ENCODE results near the gene POU2F3. TPM values are rescaled to one million over a fixed set of nuclear protein-coding genes. Genes with fewer than 3 reads are reported as not detected.

The POU2F3 gene
- total and polyA plus RNA-seq, 2 of the 13 experiments (the other 11 are each of a cell fraction or from before 2014, with no cell fraction given): not detected

DNA sequence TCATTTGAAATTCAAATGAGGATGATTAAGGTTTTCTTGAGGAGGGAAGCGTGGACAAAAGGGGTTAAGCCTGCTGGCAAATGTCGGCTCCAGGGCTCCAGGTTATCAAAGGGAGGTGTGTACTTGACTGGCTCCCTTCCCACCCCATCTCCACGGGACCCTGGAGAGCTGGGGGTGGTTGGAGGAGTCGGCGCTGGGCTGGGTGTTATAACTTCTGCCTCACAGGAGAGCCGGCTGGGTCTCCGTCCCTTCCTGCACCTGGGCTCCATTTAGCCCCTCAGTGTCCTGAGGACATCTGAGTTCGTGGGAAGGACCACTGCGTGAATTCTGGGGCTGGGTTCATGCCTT, 15.6 kb downstream of the POU2F3 start:
- H3K9ac ChIP-seq (ENCODE audit: insufficient read depth, low read depth, low read length): no peak overlapping the region
- DNase-seq (ENCODE audit: low spot score): no peak
- H3K27me3 ChIP-seq (ENCODE audit: control insufficient read depth in 1 of 2, insufficient read depth in 2 of 2, low read length in 2 of 2): peaks cover 4 to 75% of the 10 kb centered on the region in 2 experiments
- no peak overlapping the region for H2AFZ ChIP-seq (ENCODE audit: low read length)
- no peak for ATAC-seq
- no peaks in the 10 kb centered on the region for H4K20me1 ChIP-seq (ENCODE audit: insufficient read depth, low read length)
- no peaks in the 10 kb centered on the region for H3K36me3 ChIP-seq (replicated peaks in 1 of 2; ENCODE audit: control insufficient read depth in 1 of 2, insufficient read depth in 2 of 2, low read length in 2 of 2)
- intact Hi-C loops (cut with micrococcal nuclease; ENCODE audit: unreplicated experiment) (no loop called here), in situ Hi-C loops (cut with HindIII; ENCODE audit: extremely low pct_ligation_motif_present, low pct_unique_long_range_greater_than_20kb) (no loop called here)
- H3K27ac ChIP-seq (ENCODE audit: extremely low read length, insufficient read depth, low read length): no peak overlapping the region
- 11% methylated on average over 5 of the region's 9 CpGs for WGBS (ENCODE audit: low lambda C conversion rate)
- ChIA-PET CTCF (ENCODE audit: low intra/inter-chr PET ratio, low total read pairs) (no interaction called here), POLR2A (no interaction called here)
- FAIRE-seq: no peak
- no peaks in the 10 kb centered on the region for H3K4me1 ChIP-seq (ENCODE audit: insufficient read depth, low read length)
- BruUV-seq (replicated peaks): no TSS peak
- no peak overlapping the region for H3K4me2 ChIP-seq (ENCODE audit: low read depth, low read length)
- no peak overlapping the region for H3K4me3 ChIP-seq (replicated peaks in 1 of 3; ENCODE audit: insufficient read depth in 1 of 3, low read depth in 2 of 3, low read length in 3 of 3)
- TF ChIP-seq, protein P1, sequence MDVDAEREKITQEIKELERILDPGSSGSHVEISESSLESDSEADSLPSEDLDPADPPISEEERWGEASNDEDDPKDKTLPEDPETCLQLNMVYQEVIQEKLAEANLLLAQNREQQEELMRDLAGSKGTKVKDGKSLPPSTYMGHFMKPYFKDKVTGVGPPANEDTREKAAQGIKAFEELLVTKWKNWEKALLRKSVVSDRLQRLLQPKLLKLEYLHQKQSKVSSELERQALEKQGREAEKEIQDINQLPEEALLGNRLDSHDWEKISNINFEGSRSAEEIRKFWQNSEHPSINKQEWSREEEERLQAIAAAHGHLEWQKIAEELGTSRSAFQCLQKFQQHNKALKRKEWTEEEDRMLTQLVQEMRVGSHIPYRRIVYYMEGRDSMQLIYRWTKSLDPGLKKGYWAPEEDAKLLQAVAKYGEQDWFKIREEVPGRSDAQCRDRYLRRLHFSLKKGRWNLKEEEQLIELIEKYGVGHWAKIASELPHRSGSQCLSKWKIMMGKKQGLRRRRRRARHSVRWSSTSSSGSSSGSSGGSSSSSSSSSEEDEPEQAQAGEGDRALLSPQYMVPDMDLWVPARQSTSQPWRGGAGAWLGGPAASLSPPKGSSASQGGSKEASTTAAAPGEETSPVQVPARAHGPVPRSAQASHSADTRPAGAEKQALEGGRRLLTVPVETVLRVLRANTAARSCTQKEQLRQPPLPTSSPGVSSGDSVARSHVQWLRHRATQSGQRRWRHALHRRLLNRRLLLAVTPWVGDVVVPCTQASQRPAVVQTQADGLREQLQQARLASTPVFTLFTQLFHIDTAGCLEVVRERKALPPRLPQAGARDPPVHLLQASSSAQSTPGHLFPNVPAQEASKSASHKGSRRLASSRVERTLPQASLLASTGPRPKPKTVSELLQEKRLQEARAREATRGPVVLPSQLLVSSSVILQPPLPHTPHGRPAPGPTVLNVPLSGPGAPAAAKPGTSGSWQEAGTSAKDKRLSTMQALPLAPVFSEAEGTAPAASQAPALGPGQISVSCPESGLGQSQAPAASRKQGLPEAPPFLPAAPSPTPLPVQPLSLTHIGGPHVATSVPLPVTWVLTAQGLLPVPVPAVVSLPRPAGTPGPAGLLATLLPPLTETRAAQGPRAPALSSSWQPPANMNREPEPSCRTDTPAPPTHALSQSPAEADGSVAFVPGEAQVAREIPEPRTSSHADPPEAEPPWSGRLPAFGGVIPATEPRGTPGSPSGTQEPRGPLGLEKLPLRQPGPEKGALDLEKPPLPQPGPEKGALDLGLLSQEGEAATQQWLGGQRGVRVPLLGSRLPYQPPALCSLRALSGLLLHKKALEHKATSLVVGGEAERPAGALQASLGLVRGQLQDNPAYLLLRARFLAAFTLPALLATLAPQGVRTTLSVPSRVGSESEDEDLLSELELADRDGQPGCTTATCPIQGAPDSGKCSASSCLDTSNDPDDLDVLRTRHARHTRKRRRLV (CRISPR knock-in tag; IDR thresholded peaks at IDR 0.05): no peak
- TF ChIP-seq ESRRA (CRISPR knock-in tag; IDR thresholded peaks at IDR 0.05; ENCODE audit: low read depth): no peak
- no peaks in the 10 kb centered on the region for H3K79me2 ChIP-seq (ENCODE audit: insufficient read depth, low read length)
- no peaks in the 10 kb centered on the region for H3K9me3 ChIP-seq (ENCODE audit: low read length)

DNA sequence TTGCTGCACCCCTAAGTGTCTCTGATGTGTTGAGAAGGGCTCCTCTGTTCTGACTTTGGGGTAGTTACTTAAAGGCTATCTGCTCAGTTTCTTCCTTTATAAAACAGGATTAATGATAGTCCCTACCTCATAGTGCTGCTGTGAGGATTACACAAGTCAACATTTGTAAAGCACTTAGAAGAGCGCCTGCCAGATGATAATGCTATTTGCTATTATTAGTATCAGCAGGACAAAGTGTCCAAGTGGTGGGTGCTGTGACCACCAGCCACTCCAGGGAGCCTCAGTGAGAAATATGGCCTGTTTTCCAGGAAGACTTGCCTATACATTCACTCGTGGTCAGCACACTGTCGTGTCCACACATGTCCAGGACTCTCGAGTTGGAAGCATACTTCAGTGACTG, 16.2 kb downstream of the POU2F3 start:
- no peak for FAIRE-seq
- H3K27me3 ChIP-seq (ENCODE audit: control insufficient read depth in 1 of 2, insufficient read depth in 2 of 2, low read length in 2 of 2): peaks cover 4 to 72% of the 10 kb centered on the region in 2 experiments
- TF ChIP-seq ARNT2 (CRISPR knock-in tag; IDR thresholded peaks at IDR 0.05; ENCODE audit: low read depth) (no peak), HOXA3 (CRISPR knock-in tag; IDR thresholded peaks at IDR 0.05) (no peak), ZNF670 (CRISPR knock-in tag; IDR thresholded peaks at IDR 0.05; ENCODE audit: borderline replicate concordance) (no peak), NR3C1 (CRISPR knock-in tag; IDR thresholded peaks at IDR 0.05) (no peak), RELA (CRISPR knock-in tag; IDR thresholded peaks at IDR 0.05) (no peak)
- TF ChIP-seq, protein P2, sequence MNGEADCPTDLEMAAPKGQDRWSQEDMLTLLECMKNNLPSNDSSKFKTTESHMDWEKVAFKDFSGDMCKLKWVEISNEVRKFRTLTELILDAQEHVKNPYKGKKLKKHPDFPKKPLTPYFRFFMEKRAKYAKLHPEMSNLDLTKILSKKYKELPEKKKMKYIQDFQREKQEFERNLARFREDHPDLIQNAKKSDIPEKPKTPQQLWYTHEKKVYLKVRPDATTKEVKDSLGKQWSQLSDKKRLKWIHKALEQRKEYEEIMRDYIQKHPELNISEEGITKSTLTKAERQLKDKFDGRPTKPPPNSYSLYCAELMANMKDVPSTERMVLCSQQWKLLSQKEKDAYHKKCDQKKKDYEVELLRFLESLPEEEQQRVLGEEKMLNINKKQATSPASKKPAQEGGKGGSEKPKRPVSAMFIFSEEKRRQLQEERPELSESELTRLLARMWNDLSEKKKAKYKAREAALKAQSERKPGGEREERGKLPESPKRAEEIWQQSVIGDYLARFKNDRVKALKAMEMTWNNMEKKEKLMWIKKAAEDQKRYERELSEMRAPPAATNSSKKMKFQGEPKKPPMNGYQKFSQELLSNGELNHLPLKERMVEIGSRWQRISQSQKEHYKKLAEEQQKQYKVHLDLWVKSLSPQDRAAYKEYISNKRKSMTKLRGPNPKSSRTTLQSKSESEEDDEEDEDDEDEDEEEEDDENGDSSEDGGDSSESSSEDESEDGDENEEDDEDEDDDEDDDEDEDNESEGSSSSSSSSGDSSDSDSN (CRISPR knock-in tag; IDR thresholded peaks at IDR 0.05): no peak

More for the DNA sequence above, 16.2 kb downstream of the POU2F3 start:
- ChIA-PET CTCF (ENCODE audit: low intra/inter-chr PET ratio, low total read pairs) (no interaction called here), POLR2A (no interaction called here)
- 4% methylated on average over 4 of the region's 4 CpGs for WGBS (ENCODE audit: low lambda C conversion rate)
- no peaks in the 10 kb centered on the region for H3K9me3 ChIP-seq (ENCODE audit: low read length)
- no peak overlapping the region for H3K27ac ChIP-seq (ENCODE audit: extremely low read length, insufficient read depth, low read length)
- in situ Hi-C loops (cut with HindIII; ENCODE audit: extremely low pct_ligation_motif_present, low pct_unique_long_range_greater_than_20kb): no loop called here
- intact Hi-C loops (cut with micrococcal nuclease; ENCODE audit: unreplicated experiment): no loop called here
- no peak overlapping the region for H3K9ac ChIP-seq (ENCODE audit: insufficient read depth, low read depth, low read length)
- ATAC-seq (no peak), DNase-seq (ENCODE audit: low spot score) (no peak)
- no peaks in the 10 kb centered on the region for H3K36me3 ChIP-seq (replicated peaks in 1 of 2; ENCODE audit: control insufficient read depth in 1 of 2, insufficient read depth in 2 of 2, low read length in 2 of 2)
- H3K4me2 ChIP-seq (ENCODE audit: low read depth, low read length): no peak overlapping the region
- no peaks in the 10 kb centered on the region for H4K20me1 ChIP-seq (ENCODE audit: insufficient read depth, low read length)
- H3K4me3 ChIP-seq (replicated peaks in 1 of 3; ENCODE audit: insufficient read depth in 1 of 3, low read depth in 2 of 3, low read length in 3 of 3): no peak overlapping the region
- H3K4me1 ChIP-seq (ENCODE audit: insufficient read depth, low read length): no peaks in the 10 kb centered on the region
- H2AFZ ChIP-seq (ENCODE audit: low read length): no peak overlapping the region
- no TSS peak for BruUV-seq (replicated peaks)
- H3K79me2 ChIP-seq (ENCODE audit: insufficient read depth, low read length): no peaks in the 10 kb centered on the region
